Endometrium (tissue), 2 donors: ENCODE results near the gene DEK.
"Not testable (repeated sequence)": the region's sequence is repeated elsewhere in the genome, so short reads cannot be mapped to it uniquely, and the experiment has no call there.

Experiments used
- FAIRE-seq: peaks from 2 replicates; lab custom pipeline; 2012; peaks lifted over from hg19 to GRCh38; lab: Jason Lieb, UNC
- donor health status: control.
- donor health status: control.

The DEK gene, protein sequence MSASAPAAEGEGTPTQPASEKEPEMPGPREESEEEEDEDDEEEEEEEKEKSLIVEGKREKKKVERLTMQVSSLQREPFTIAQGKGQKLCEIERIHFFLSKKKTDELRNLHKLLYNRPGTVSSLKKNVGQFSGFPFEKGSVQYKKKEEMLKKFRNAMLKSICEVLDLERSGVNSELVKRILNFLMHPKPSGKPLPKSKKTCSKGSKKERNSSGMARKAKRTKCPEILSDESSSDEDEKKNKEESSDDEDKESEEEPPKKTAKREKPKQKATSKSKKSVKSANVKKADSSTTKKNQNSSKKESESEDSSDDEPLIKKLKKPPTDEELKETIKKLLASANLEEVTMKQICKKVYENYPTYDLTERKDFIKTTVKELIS

DNA sequence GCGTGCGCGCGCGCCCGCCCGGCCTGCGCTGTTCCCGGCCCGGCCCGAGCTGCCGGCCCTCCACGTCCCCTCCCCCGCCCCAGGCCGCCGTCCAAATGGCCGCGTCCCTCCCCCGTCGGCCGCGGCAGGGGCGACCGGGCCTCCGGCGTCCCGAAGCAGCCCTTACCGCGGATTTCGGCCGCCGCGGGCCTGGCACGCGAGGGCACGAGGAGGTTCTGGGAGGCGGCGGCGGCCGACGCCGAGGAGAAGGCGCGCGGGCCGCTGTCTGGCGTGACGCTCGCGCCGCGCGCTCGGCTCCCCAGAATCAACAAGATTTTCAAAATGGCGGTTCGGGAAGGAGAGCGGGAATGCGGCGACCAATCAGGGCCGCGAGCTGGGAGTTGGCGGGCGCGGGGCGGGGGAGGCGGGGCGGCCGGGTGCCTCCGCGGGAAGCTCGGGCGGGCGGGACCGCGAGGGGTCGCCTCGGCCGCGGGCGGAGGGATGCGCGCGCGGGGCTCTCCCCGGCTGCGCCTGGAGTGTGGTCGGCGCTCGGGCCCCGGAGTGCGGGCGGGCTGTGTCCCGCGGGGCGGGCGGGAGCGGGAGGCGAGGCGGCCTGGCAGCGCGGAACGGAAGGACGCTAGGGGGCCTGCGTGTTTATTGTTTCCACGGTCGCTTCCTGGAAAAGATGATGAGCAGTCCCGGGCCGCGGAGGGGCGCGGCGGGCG, at the start of gene DEK:
Gene DEK, minus strand, starts transcription at position 312 of the 704 bp plus-strand sequence. CDS start 543 bp downstream, outside the sequence.
- no peak for FAIRE-seq

DNA sequence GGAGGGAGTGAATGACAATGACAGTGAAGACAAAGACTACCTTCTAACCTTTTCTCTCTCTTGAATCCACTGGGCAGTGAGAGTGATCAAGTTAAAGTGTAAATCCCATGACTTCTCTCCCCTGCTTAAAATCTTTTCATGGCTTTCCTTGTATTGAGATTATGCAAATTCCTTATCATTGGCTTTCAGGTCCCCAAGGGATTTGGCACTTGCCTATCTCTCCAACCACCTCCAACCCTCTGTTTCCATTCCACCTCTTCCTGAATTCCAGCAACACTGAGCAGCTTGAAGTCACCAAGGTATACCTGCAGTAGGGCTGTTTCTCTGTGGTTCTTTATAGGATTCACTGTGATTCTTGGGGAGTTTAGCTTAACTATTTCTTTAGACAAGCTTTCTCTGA, 48.0 kb upstream of the DEK start:
- no peak for FAIRE-seq

DNA sequence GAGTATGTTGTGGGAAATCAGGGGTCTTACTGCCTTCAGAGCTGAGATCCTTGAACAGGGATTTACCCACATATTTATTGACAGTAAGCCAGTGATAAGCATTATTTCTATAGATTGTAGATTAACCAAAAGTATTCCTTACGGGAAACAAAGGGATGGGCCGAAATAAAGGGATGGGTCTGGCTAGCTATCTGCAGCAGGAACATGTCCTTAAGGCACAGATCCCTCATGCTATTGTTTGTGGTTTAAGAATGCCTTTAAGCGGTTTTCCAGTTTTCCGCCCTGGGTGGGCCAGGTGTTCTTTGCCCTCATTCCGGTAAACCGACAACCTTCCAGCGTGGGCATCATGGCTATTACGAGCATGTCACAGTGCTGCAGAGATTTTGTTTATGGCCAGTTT, 45.7 kb upstream of the DEK start:
- not testable (repeated sequence) for FAIRE-seq

DNA sequence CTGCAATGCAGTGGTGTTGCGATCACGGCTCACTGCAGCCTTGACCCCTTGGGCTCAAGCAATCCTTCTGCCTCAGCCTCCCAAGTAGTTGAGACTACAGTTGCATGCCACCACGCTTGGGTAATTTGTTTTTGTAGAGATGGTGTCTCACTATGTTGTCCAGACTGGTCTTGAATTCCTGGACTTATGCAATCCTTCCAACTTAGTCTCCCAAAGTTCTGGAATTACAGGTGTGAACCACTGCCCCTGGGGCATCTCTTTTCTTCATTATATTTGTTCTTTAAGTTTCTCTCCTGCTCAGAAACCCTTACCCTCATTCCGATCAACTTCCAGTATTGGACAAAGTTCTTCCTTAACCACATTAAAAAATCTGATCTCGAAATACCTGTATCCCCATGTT, 44.7 kb upstream of the DEK start:
- FAIRE-seq = no peak

DNA sequence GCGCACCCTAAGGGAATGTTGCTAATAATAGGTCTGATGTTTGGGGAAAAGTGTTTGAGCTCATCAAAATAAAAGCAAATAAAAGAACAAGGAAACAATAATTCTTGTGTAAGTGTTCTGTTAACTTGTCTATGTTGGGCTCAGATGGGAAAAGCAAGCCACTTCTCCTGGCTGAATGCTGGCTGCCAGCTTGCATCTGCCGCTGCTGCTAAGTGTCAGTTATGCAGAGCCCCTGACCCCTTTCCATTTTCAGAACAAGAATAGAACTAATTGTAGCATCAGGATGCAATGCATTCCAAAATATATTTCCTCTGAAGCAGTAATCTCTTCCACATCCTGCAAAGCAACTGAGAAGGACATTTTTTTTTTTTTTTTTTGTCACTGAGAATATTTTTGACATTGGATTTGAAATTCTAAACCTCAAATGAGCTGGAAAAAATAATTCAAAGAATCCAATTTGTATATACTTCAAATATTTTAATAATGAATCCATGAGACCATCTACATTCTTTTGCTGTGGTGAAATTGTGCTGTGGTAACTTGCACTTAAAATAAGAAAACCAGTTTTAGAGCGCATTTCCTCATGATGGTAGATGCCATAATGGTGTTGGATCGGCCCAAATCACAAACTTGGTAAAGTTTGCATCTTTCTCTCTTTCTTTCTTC, 43.9 kb upstream of the DEK start:
- FAIRE-seq = no peak

DNA sequence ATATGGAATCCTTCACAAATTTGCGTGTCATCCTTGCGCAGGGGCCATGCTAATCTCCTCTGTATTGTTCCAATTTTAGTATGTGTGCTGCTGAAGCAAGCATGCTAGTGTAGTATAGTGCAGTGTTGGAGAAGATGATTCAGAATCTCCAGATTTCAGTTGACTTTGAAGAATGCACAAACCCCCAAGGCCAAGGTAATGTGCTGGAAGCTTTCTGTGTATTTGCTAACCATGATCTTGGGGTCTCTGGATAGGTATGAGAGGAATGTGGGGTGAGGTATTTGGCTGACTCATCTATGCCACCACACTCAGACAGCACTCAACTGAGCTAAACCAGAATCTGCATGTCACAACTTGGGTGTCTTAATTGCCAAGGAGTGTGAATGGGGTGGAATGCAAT, 42.6 kb upstream of the DEK start:
- FAIRE-seq = no peak

DNA sequence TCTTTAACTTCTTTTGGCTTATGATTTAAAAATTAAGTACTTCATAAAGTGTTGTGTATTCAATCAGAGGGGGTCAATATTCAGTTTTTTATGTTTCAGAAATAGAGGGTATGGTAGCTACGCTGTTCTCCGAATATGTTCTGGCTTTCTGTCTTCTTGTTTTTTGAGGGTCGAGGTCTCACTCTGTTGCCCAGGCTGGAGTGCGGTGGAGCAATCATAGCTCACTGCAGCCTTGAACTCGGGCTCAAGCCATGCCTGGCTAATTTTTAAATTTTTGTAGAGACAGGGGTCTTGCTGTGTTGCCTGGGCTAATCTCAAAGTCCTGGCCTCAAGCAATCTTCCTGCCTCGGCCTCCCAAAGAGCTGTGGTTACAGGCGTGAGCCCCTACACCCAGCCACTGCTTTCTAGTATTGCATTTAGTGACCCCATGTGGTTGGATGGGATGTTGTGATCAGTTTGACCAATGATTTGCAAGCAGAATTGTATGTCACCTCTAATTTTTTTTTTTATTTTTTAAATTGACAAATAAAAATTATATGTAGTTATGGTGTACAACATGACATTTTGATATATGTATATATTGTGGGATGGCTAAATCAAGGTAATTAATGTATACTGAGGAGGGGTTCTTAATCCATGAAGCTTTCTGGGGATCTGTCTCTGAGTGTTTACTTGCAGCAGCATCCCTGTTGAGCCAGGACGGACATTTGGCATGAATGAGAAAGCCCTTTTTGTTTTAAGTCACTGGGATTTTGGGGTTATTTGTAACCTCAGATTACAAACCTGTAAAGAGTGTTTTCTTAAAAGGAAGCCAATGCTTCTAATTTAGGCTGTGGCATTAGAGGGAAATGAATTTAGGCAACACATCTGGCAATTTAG, 38.5 kb upstream of the DEK start:
- FAIRE-seq = no peak

DNA sequence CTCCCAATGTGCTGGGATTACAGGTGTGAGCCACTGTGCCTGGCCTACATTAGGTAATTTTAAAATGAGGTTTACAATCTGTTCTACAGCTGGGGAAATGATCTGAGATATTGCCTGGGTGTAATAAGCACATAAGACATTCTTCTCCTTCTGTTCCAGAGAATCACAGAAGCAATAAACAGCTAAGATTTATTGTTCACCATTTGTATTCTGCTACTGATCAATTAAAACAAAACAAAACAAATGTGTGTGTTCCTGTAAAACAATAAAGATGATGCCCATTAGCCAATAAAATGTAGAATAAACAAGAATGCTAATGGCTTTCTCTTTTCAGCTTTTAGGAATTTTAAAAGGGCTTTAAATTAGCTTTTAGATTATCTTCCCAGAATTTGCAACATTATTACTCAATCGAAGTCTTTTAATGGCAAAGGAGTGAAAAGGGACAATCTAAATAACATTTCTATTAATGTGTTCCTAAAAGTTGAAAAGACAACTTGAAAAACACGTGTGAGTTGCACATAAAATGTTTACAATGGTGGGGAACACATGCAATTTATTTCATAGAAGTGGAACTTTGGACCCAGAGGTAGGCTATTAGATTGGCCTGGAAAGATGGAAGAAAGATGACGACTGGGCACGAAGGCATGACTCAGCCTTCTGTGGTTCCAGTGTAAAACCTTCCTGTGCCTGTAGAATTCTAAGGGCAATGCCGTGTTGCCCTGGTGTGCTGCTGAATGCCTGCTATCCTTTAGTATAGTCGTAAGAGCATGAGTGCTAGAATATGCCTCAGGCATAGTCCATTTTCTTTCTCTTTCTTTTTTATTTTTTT, 29.0 kb upstream of the DEK start:
- peak; percentile 93 for FAIRE-seq

DNA sequence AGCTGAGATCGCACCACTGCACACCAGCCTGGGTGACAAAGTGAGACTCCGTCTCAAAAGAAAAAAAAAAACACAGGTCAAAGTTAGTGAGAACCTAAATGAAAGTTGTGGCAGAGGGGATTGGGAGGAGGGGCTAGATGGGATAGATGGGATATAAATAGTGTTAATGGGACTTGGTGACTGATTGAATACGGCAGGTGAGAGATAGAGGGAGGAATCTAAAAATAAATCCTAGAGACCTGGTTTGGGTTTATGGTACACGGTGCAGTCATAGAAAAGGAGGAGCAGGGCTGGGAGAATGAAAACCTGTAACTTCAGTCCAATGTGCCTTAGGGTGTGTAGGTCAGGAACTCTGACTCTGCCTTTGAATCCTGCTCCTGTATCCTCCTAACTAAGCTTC, 25.0 kb upstream of the DEK start:
- no peak for FAIRE-seq

DNA sequence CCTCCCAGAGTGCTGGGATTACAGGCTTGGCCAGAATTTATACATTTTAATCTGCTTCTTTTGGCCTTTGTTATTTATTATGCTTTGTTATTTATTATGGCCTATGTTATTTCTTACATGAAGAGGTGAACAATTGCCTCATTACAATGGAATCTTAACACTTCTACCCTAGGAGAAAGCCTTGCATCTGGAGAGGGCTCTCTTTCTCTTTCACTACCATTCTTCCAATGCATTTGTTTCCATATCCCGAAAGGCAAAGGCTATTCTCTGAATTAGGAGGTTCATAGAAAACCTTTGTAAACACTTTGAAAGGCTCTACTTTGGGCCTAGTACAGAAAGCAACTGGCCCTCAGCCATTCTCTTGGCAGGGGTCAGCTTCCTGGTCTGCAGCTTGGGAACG, 19.9 kb upstream of the DEK start:
- FAIRE-seq = no peak

DNA sequence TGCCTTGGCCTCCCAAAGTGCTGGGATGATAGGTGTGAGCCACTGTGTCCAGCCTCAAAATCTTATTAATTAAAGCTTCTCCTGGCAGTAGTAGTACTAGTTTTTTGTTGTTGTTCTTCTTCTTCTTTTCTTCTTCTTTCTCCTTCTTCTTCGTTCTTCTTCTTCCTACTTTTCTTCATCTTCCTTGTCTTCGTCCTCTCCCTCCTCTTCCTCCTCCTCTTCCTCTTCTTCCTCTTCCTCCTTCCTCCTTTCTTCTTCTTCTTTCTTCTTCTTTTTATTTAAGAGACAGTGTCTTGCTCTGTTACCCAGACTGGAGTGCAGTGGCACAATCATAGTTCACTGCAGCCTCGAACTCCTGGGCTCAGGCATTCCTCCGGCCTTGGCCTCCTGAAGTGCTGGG, 17.2 kb upstream of the DEK start:
- FAIRE-seq = no peak

DNA sequence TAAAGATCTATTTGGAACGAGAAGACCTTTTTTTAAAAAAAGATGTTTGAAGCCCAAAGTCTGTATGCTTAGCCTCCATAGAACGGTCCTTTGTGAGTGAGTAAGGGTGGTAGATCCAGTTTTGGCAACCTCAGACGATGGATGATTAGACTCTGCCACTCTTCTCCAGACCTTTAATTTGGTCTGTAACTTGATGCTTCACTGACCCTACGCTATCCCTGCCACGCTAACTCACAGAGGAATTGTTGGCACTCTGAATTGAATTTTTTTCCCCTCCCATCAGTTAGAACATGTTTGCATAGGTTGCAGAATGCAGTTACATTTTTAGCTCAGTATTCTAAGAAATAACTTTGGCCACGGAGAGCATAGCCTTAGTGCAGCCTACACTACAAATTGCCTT, 15.8 kb upstream of the DEK start:
- FAIRE-seq = no peak

DNA sequence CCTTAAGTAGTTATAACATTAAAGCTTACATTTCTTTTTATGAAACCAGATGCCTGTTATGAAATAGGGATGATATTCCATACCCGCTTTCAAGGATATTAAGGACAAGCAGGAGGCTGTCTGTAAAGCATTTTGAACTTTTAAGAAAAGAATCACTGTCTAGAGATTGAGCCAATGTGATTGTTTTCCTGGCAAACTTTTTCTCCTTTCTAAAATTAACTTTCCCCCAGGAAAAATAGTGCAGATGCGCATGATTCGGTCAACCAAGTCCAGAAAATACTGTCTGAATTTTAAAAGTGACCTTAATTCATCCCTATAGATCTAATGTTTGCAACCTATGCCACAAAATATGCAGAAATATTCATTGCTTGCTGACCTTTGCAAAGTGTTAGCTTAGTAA, 15.1 kb upstream of the DEK start:
- FAIRE-seq = no peak

DNA sequence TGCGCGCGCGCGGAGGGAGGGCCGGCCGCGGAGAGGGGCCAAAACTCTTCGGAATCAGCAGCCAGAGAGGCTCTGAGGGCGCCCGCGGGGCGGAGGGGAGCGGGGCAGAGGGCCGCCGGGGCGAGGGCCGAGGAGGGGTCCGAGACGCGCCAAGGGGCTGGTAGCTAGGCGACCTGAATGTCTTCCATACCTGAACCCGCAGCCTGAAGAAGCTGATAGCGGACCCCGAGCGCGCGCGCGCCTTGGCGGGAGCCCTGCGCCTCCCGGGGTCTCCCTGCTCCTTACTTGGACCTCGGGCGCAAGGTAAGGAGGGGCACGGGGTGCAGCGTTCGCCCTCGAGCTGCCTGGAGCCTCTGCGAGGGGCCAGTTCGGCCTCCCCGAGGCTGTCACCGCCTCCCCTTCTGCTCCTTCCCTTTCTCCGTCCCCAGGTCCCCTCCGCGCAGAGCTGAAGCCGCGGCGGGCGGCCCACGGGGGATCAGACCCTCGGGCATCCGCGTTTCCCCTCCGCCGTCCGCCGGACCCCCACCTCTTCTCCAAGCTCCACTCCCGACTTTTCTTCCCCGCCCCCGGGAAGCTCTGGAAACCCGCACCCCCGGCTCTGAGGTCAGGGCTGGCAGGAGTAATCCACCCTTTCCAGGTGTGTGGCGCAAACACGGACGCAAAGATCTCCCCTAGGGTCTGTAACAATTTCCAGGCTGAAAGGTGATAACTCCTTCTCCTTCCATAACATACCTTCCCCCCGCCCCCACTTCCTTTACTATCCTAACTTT, 13.1 kb upstream of the DEK start:
- no peak for FAIRE-seq

DNA sequence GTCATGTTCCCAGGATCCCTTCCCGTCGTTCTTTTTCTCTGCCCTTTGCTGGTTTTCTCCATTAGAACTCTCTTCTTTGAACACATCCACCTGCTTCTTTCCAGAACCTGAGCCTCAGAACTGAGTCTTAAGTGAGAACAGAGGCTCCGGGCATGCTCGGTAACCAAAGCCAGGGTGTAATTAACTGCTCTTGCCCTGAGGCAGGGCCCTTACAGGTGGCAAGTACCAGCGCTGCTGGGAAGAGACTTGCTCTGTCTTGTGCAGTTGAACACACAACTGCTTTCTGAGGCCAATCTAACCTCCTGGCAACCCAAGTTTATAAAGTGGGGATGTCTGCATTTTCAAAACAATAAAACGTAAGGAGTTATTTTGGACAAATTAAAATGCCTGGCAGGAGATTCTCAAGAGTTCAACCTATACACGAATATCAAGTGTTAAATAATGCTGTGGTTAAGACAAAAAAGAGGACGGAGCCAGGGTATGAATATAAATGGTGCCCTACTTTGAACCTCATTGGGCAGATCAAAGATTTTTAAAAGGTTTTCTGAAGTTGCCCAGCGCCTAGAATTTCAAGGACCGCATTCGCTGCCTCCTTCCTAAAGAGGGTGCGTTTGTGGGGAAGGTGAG, 12.4 kb upstream of the DEK start:
- no peak for FAIRE-seq

DNA sequence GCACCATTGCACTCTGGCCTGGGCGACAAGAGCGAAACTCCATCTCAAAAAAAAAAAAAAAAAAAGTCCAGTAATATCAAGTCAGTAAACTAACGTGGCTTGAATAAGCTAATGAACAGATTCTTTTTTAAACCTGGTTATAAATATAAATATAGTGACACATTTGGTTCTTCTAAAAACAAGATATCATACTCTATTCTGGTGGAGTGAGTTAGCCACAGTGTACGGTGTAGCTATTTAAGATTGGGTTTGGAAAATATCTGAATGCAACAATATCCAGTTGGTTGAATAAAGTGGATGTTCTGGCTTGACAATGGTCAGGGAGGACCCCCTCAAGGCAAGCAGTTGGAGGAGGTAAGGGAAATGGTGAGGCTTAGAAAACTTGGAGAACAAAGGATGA, 5.9 kb upstream of the DEK start:
- FAIRE-seq = no peak

DNA sequence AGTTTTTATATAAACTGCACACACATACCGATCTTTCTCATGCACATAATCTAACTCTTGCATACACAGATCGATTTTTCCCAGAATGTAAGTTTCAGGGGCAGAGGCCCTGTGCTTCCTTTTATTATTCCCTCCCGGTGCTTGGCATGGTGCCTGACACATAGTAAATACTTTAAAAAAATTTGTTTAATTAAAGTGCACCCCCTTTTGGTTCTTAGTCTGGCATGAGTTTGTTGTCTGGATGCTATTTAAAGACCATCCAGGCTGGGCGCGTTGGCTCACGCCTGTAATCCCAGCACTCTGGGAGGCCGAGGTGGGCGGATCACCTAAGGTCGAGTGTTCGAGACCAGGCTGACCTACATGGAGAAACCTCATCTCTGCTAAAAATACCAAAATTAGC, 5.4 kb upstream of the DEK start:
- no peak for FAIRE-seq

DNA sequence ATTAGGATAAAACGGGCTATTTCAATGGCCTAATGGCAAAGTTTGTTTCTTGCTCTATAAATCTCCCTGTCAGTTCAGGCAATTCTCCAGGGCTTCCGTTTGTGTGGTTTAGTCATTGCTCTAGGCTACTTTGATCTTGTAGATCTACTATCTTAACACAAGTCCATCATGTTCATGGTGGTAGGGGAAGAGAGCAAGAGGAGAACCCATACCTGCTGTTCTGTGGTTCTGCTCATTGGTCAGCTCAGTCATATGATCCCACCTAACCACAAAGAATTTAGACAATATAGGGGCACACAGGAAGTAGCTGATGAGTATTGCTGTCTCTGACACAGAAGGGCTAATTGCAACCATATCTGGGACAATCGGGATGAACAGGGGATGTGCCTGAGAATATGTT, 4.9 kb upstream of the DEK start:
- FAIRE-seq = no peak

DNA sequence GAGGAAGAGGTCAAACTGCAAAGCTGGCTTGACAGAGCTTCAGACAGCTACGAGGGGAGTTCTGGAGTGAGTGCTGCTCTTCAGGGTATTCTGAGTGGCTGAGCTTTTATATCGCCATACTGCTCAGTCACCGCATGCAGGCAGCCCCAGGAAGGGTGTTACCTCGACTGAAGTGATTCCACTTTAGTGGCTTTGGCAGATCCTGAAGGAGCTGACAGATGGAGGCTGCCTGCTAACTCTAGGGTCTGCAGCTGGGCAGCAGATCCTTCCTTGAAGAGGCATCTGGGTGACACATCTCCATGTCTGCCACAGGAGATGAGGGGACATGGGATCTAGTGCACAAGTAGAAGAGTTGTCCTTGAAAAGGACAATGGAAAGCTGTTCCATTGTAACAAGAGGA, 3.7 kb upstream of the DEK start:
- FAIRE-seq = no peak

DNA sequence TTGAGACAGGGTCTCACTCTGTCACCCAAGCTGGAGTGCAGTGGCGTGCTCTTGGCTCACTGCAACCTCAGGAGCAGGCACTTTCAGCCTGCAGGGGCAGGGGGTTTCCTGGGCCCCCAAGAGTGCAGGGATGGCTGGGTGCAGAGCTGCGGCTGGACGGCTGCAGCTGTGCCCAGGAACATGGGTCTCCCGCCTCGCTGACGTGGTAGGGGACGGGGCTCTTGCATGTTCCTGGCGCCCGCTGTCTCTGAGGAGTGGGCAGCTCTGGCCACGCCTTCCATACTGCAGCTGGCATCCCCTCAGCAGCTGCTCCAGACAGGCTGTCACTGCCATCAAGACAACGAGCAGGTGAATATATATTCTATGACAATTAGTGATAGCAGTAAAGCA, 2.2 kb upstream of the DEK start:
- no peak for FAIRE-seq
